K562 (cell line): Measurements from ENCODE around the gene SFI1. TPM values are rescaled to one million over a fixed set of nuclear protein-coding genes. Genes with fewer than 3 reads are reported as not detected.
A peak's percentile ranks its signal among the peaks of the same experiment; 100 is the strongest.

Source experiments
- CHD1 ChIP-seq: fragments of 200-600 bp; sonication (generic); IDR thresholded peaks from one replicate; pipeline ENCODE4 v1.6.1; 2012; ENCODE audit warnings: mild to moderate bottlenecking, moderate library complexity, low read length, inconsistent platforms
- CTBP1 ChIP-seq: fragments of 450-650 bp; IDR thresholded peaks from 2 replicates; pipeline ENCODE4 v1.6.1; 2016; ENCODE audit warnings: borderline replicate concordance
- DMBX1 ChIP-seq: fragments of 250-450 bp; sonication (Bioruptor Pico); IDR thresholded peaks from 2 replicates; pipeline ENCODE4 v1.8.0; 2022; ENCODE audit warnings: inconsistent platforms, mild to moderate bottlenecking, moderate library complexity, borderline replicate concordance
- ELF2 ChIP-seq: fragments of 250-450 bp; sonication (Bioruptor Pico); IDR thresholded peaks from 2 replicates; pipeline ENCODE4 v1.5.0; 2021; ENCODE audit warnings: mild to moderate bottlenecking
- ETV5 ChIP-seq: sonication (generic); formaldehyde crosslinking; IDR thresholded peaks from 2 replicates; pipeline ENCODE4 v1.4.0; 2020; ENCODE audit warnings: low read depth, mild to moderate bottlenecking, missing genetic modification reagents
- GATA2 ChIP-seq: sonication (generic); formaldehyde crosslinking; IDR thresholded peaks from 2 replicates; pipeline ENCODE4 v1.4.0; 2020; ENCODE audit warnings: mild to moderate bottlenecking, missing genetic modification reagents
- KDM1A ChIP-seq, 2 experiments: fragments of 450-650 bp; IDR thresholded peaks; 2 replicates each; pipeline ENCODE4 v1.6.1; 2016; ENCODE audit warnings: mild to moderate bottlenecking in 2 of 2
- KHSRP ChIP-seq: fragments of 450-650 bp; IDR thresholded peaks from 2 replicates; pipeline ENCODE4 v1.6.1; 2017
- KLF6 ChIP-seq: fragments of 250-450 bp; sonication (Bioruptor Pico); IDR thresholded peaks from 2 replicates; pipeline ENCODE4 v1.4.0; 2020; ENCODE audit warnings: mild to moderate bottlenecking, moderate library complexity, borderline replicate concordance
- PML ChIP-seq: IDR thresholded peaks from 2 replicates; pipeline ENCODE4 v1.6.1; 2012; ENCODE audit warnings: low read length, inconsistent platforms
- SIN3B ChIP-seq: fragments of 450-650 bp; IDR thresholded peaks from 2 replicates; pipeline ENCODE4 v1.6.1; 2017; ENCODE audit warnings: low read depth, mild to moderate bottlenecking, moderate library complexity
- SMARCC2 ChIP-seq: fragments of 450-650 bp; IDR thresholded peaks from 2 replicates; pipeline ENCODE4 v1.6.1; 2017; ENCODE audit warnings: antibody characterized with exemption, moderate library complexity, mild to moderate bottlenecking, low read depth
- TAL1 ChIP-seq: fragments of 450-650 bp; IDR thresholded peaks from 2 replicates; pipeline ENCODE4 v1.6.1; 2016; ENCODE audit warnings: mild to moderate bottlenecking
- ZBTB7A ChIP-seq: IDR thresholded peaks from 2 replicates; pipeline ENCODE4 v1.6.1; 2011; ENCODE audit warnings: low read depth, mild to moderate bottlenecking, low read length, moderate library complexity, borderline replicate concordance; ENCODE audit not compliant: control insufficient read depth
- ZNF140 ChIP-seq: fragments of 250-450 bp; sonication (Bioruptor Pico); IDR thresholded peaks from 2 replicates; pipeline ENCODE4 v1.8.0; 2021; ENCODE audit warnings: moderate library complexity, mild to moderate bottlenecking, inconsistent platforms
- ZNF217 ChIP-seq: sonication (generic); formaldehyde crosslinking; IDR thresholded peaks from 2 replicates; pipeline ENCODE4 v1.8.0; 2022; ENCODE audit warnings: mild to moderate bottlenecking, missing genetic modification reagents
- ZNF23 ChIP-seq: fragments of 250-450 bp; sonication (Bioruptor Pico); IDR thresholded peaks from 2 replicates; pipeline ENCODE4 v1.4.0; 2020; ENCODE audit warnings: mild to moderate bottlenecking
- ZNF311 ChIP-seq: fragments of 250-450 bp; sonication (Bioruptor Pico); IDR thresholded peaks from 2 replicates; pipeline ENCODE4 v1.4.0; 2020; ENCODE audit warnings: mild to moderate bottlenecking, moderate library complexity
- ZNF583 ChIP-seq: fragments of 250-450 bp; sonication (Bioruptor Pico); IDR thresholded peaks from 2 replicates; pipeline ENCODE4 v1.4.0; 2020
- polyA plus RNA-seq, 8 experiments: library from polyadenylated mRNA; depleted of rRNA in 4 of 8; stranded (reverse) in 5 of 8; unstranded in 3 of 8; fragments of >200 nt; fragmentation: Nextera tagmentation in 2 of 8; fragmentation: Illumina TruSeq in 1 of 8; extraction: Ambion mirVana in 2 of 8; extraction: Trizol in 1 of 8; gene quantifications; 2 replicates each; pipeline versions ENCODE4 v1.2.1 to v1.2.3, GENCODE V29; 2011 to 2014; ENCODE audit warnings: inconsistent platforms in 1 of 8, missing spikeins in 1 of 8
- total RNA-seq, 7 experiments: library from RNA; depleted of rRNA in 6 of 7; stranded (reverse); fragments of >200 nt in 6 of 7; fragmentation: Illumina TruSeq in 2 of 7; extraction: Trizol in 2 of 7; gene quantifications; 2 replicates each; pipeline versions ENCODE4 v1.2.1 to v1.2.3, GENCODE V29; 2011 to 2021; ENCODE audit warnings: low replicate concordance in 1 of 7
- TF ChIP-seq, protein P1 (sequence below): sonication (generic); formaldehyde crosslinking; IDR thresholded peaks from 2 replicates; pipeline ENCODE4 v1.8.0; 2023; ENCODE audit warnings: missing genetic modification reagents, mild to moderate bottlenecking, borderline replicate concordance
- TF ChIP-seq, protein P2 (sequence below), 2 experiments: fragments of 450-650 bp in 1 of 2; sonication (generic) in 1 of 2; formaldehyde crosslinking in 1 of 2; IDR thresholded peaks in 1 of 2; conservative IDR thresholded peaks in 1 of 2; 2 replicates each; pipeline versions ENCODE4 v1.6.1 to v1.8.1; 2016 to 2023; ENCODE audit warnings: mild to moderate bottlenecking in 2 of 2, moderate library complexity in 2 of 2, inconsistent platforms in 1 of 2, missing genetic modification reagents in 1 of 2
- TF ChIP-seq, protein P3 (sequence below): fragments of 200-800 bp; sonication (Bioruptor generic); IDR thresholded peaks from 2 replicates; pipeline ENCODE4 v1.6.1; 2017; ENCODE audit warnings: missing genetic modification characterization, missing compliant biosample characterization

The SFI1 gene
- total and polyA plus RNA-seq, 9 of the 15 experiments (the other 6 are each of a cell fraction or from before 2014, with no cell fraction given), result 3.0 to 25.6 (median 14.1) TPM

DNA sequence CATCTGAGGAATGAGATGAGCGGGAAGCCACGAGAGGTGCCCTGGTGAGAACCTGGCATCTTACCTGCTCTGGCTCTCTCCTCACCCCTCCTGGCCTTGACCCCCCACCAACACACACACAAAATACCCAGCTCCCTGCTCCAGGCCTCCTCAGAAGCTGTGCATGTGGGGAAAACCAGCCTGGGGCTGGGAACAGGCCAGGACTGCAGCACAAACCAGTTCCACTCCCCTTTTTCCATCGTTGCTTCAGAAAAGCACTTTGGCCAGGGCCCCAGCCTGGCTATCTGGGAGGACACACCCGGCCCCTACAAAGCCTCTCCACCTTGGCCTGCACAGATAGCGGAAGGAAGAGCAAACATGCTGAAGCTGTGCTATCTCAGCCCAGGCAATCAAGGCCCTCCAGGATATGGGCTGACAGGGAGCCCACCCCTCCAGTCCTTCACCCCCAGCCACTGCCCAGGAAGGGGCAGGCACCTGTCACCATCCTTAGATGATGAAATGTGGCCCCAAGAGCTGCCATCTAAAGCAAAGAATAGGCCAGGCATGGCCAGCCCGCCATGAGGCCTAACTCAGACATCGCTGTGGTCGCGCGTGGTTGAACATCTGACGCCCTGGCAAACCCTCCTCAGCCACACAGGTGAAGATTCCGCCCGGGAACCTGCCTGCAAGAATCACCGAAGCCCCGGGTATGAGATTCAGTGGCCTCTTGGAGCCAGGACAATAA lies 130.3 kb downstream of the SFI1 start (continued):
- TF ChIP-seq, protein P1, sequence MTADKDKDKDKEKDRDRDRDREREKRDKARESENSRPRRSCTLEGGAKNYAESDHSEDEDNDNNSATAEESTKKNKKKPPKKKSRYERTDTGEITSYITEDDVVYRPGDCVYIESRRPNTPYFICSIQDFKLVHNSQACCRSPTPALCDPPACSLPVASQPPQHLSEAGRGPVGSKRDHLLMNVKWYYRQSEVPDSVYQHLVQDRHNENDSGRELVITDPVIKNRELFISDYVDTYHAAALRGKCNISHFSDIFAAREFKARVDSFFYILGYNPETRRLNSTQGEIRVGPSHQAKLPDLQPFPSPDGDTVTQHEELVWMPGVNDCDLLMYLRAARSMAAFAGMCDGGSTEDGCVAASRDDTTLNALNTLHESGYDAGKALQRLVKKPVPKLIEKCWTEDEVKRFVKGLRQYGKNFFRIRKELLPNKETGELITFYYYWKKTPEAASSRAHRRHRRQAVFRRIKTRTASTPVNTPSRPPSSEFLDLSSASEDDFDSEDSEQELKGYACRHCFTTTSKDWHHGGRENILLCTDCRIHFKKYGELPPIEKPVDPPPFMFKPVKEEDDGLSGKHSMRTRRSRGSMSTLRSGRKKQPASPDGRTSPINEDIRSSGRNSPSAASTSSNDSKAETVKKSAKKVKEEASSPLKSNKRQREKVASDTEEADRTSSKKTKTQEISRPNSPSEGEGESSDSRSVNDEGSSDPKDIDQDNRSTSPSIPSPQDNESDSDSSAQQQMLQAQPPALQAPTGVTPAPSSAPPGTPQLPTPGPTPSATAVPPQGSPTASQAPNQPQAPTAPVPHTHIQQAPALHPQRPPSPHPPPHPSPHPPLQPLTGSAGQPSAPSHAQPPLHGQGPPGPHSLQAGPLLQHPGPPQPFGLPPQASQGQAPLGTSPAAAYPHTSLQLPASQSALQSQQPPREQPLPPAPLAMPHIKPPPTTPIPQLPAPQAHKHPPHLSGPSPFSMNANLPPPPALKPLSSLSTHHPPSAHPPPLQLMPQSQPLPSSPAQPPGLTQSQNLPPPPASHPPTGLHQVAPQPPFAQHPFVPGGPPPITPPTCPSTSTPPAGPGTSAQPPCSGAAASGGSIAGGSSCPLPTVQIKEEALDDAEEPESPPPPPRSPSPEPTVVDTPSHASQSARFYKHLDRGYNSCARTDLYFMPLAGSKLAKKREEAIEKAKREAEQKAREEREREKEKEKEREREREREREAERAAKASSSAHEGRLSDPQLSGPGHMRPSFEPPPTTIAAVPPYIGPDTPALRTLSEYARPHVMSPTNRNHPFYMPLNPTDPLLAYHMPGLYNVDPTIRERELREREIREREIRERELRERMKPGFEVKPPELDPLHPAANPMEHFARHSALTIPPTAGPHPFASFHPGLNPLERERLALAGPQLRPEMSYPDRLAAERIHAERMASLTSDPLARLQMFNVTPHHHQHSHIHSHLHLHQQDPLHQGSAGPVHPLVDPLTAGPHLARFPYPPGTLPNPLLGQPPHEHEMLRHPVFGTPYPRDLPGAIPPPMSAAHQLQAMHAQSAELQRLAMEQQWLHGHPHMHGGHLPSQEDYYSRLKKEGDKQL (CRISPR knock-in tag), result no peak
- peak; percentile 85 for TF ChIP-seq CTBP1
- TF ChIP-seq ZNF140 (CRISPR knock-in tag), result no peak
- TF ChIP-seq KDM1A (IDR thresholded peaks at IDR 0.05), result peak; percentile 93
- TF ChIP-seq ZNF217, result no peak
- TF ChIP-seq ZNF583 (CRISPR knock-in tag), result 0 out of 2 replicates have a peak, but pooled peaks have one; percentile 10
- peak; percentile 77 for TF ChIP-seq SMARCC2
- TF ChIP-seq, protein P2, sequence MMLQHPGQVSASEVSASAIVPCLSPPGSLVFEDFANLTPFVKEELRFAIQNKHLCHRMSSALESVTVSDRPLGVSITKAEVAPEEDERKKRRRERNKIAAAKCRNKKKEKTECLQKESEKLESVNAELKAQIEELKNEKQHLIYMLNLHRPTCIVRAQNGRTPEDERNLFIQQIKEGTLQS (IDR thresholded peaks at IDR 0.05), result peak; percentile 75; the same call in 1 of the 2 replicates
- TF ChIP-seq, protein P2 (CRISPR knock-in tag; conservative IDR thresholded peaks at IDR 0.05), result no peak
- no peak for TF ChIP-seq ZNF23
- peak; percentile 99 for TF ChIP-seq GATA2 (CRISPR knock-in tag)
- TF ChIP-seq CHD1, result no peak
- TF ChIP-seq ZBTB7A, result peak; percentile 83; the same call in 1 of the 2 replicates
- peak; percentile 89 for TF ChIP-seq DMBX1 (CRISPR knock-in tag)
- TF ChIP-seq PML, result peak; percentile 94
- TF ChIP-seq KHSRP, result peak; percentile 55; the same call in 1 of the 2 replicates
- no peak for TF ChIP-seq ELF2
- TF ChIP-seq SIN3B, result no peak
- peak; percentile 71; the same call in 1 of the 2 replicates for TF ChIP-seq ETV5 (CRISPR knock-in tag)
- peak; percentile 98 for TF ChIP-seq TAL1
- no peak for TF ChIP-seq ZNF311
- TF ChIP-seq KLF6 (CRISPR knock-in tag), result no peak
- TF ChIP-seq, protein P3, sequence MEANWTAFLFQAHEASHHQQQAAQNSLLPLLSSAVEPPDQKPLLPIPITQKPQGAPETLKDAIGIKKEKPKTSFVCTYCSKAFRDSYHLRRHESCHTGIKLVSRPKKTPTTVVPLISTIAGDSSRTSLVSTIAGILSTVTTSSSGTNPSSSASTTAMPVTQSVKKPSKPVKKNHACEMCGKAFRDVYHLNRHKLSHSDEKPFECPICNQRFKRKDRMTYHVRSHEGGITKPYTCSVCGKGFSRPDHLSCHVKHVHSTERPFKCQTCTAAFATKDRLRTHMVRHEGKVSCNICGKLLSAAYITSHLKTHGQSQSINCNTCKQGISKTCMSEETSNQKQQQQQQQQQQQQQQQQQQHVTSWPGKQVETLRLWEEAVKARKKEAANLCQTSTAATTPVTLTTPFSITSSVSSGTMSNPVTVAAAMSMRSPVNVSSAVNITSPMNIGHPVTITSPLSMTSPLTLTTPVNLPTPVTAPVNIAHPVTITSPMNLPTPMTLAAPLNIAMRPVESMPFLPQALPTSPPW (CRISPR knock-in tag), result peak; percentile 67
